Stomach (tissue), 4 donors: ENCODE measurements around the gene ARHGEF25.

Experiments used
- CTCF ChIP-seq, 7 experiments: fragments of 450-650 bp in 4 of 7; fragments of 200-600 bp in 3 of 7; sonication (generic) in 3 of 7; IDR thresholded peaks; one replicate each; pipeline ENCODE4 v1.5.1; 2016 to 2019; ENCODE audit warnings: antibody characterized with exemption in 7 of 7, control low read depth in 2 of 7, mild to moderate bottlenecking in 1 of 7
- EP300 ChIP-seq: sonication (generic); formaldehyde crosslinking; IDR thresholded peaks from one replicate; pipeline ENCODE4 v1.6.1; 2017; ENCODE audit warnings: antibody characterized with exemption
- POLR2AphosphoS5 ChIP-seq, 3 donors: sonication (generic); formaldehyde crosslinking; IDR thresholded peaks; one replicate each; pipeline ENCODE4 v1.6.1; 2016; ENCODE audit warnings: antibody characterized with exemption in 3 of 3

- TF ChIP-seq CTCF (IDR thresholded peaks at IDR 0.05) (no peak), POLR2AphosphoS5 (IDR thresholded peaks at IDR 0.05) (no peak), EP300 (no peak)
Observed at GRCh38 chr12:57569858-57570257, 41.4 kb upstream of the ARHGEF25 start.
